Measurements from ENCODE around the gene GALNT13. TPM values are rescaled to one million over a fixed set of nuclear protein-coding genes. Genes with fewer than 3 reads are reported as not detected.

The GALNT13 gene
- total RNA-seq, 5 donors from 2014 or later (not counting 1 experiment from before 2014, with no cell fraction given), result 0.10 to 0.47 TPM; not detected in 3

GRCh38 chr2:154067124-154067523 is 195.4 kb downstream of the GALNT13 start:
- Histone ChIP-seq H3K27me3 (replicated peaks in 1 of 2; ENCODE audit: control insufficient read depth in 2 of 2, extremely low read depth in 1 of 2, insufficient read depth in 2 of 2, low read length in 1 of 2) (no peaks in the 10 kb centered on the region), H3K36me3 (ENCODE audit: control insufficient read depth in 2 of 2, extremely low read depth in 1 of 2, insufficient read depth in 1 of 2, low read length in 1 of 2) (no peaks in the 10 kb centered on the region), H3K4me3 (ENCODE audit: control insufficient read depth in 1 of 2, extremely low read depth in 1 of 2, low read length in 1 of 2) (no peak overlapping the region), H3K27ac (ENCODE audit: low read length) (no peak overlapping the region), H3K4me1 (ENCODE audit: control insufficient read depth in 1 of 2, extremely low read depth in 1 of 2, insufficient read depth in 2 of 2, low read length in 2 of 2) (no peaks in the 10 kb centered on the region), H3K9me3 (peaks cover 2% of the 10 kb centered on the region)
- ATAC-seq (replicated peaks in 1 of 4), result no peak
- POLR2A ChIA-PET, result no interaction called here
- H3K27me3 Mint-ChIP-seq, result no peaks in the 10 kb centered on the region
- no peak overlapping the region for H3K27ac Mint-ChIP-seq
- peaks cover 15 to 32% (median 20%) of the 10 kb centered on the region in 3 donors for H3K9me3 Mint-ChIP-seq
- no peak overlapping the region for H3K4me3 Mint-ChIP-seq
- H3K4me1 Mint-ChIP-seq, result no peaks in the 10 kb centered on the region
- no peak for DNase-seq
- CTCF ChIA-PET, result no interaction called here
- H3K36me3 Mint-ChIP-seq, result no peaks in the 10 kb centered on the region

- H3K9me3 ChIP-seq, result no peaks in the 10 kb centered on the region
- ChIA-PET POLR2A (no interaction called here), CTCF (no interaction called here)
- Mint-ChIP-seq H3K36me3 (no peaks in the 10 kb centered on the region), H3K9me3 (peaks cover 3 to 10% (median 10%) of the 10 kb centered on the region in 3 donors), H3K27ac (no peak overlapping the region), H3K4me3 (no peak overlapping the region), H3K27me3 (no peaks in the 10 kb centered on the region), H3K4me1 (no peaks in the 10 kb centered on the region)
- no peaks in the 10 kb centered on the region for H3K4me1 ChIP-seq (ENCODE audit: control insufficient read depth in 1 of 2, extremely low read depth in 1 of 2, insufficient read depth in 2 of 2, low read length in 2 of 2)
- no peak for ATAC-seq (replicated peaks in 1 of 4)
- no CpG with 5 or more reads among the region's 1 CpG for whole genome bisulfite sequencing (ENCODE audit: insufficient coverage)
- H3K27ac ChIP-seq (ENCODE audit: low read length), result no peak overlapping the region
- no peaks in the 10 kb centered on the region for H3K27me3 ChIP-seq (replicated peaks in 1 of 2; ENCODE audit: control insufficient read depth in 2 of 2, extremely low read depth in 1 of 2, insufficient read depth in 2 of 2, low read length in 1 of 2)
- no peak overlapping the region for H3K4me3 ChIP-seq (ENCODE audit: control insufficient read depth in 1 of 2, extremely low read depth in 1 of 2, low read length in 1 of 2)
- no peak for DNase-seq
- H3K36me3 ChIP-seq (ENCODE audit: control insufficient read depth in 2 of 2, extremely low read depth in 1 of 2, insufficient read depth in 1 of 2, low read length in 1 of 2), result no peaks in the 10 kb centered on the region
Observed at GRCh38 chr2:154078926-154079325, 207.2 kb downstream of the GALNT13 start.

- no peaks in the 10 kb centered on the region for H3K27me3 Mint-ChIP-seq
- Histone ChIP-seq H3K4me3 (ENCODE audit: control insufficient read depth in 1 of 2, extremely low read depth in 1 of 2, low read length in 1 of 2) (no peak overlapping the region), H3K36me3 (ENCODE audit: control insufficient read depth in 2 of 2, extremely low read depth in 1 of 2, insufficient read depth in 1 of 2, low read length in 1 of 2) (no peaks in the 10 kb centered on the region), H3K4me1 (ENCODE audit: control insufficient read depth in 1 of 2, extremely low read depth in 1 of 2, insufficient read depth in 2 of 2, low read length in 2 of 2) (no peaks in the 10 kb centered on the region), H3K27ac (ENCODE audit: low read length) (no peak overlapping the region), H3K27me3 (replicated peaks in 1 of 2; ENCODE audit: control insufficient read depth in 2 of 2, extremely low read depth in 1 of 2, insufficient read depth in 2 of 2, low read length in 1 of 2) (no peaks in the 10 kb centered on the region), H3K9me3 (no peaks in the 10 kb centered on the region)
- DNase-seq, result no peak
- no peaks in the 10 kb centered on the region for H3K4me1 Mint-ChIP-seq
- no peak for ATAC-seq (replicated peaks in 1 of 4)
- no peak overlapping the region for H3K4me3 Mint-ChIP-seq
- CTCF ChIA-PET, result no interaction called here
- no peak overlapping the region for H3K27ac Mint-ChIP-seq
- POLR2A ChIA-PET, result no interaction called here
- 86% methylated on average over 1 of the region's 2 CpGs for WGBS (ENCODE audit: insufficient coverage)
- no peaks in the 10 kb centered on the region for H3K36me3 Mint-ChIP-seq
- peaks cover 3 to 11% (median 4%) of the 10 kb centered on the region in 3 donors for H3K9me3 Mint-ChIP-seq
Observed at GRCh38 chr2:154092571-154092970, 220.8 kb downstream of the GALNT13 start.

- ChIA-PET POLR2A (no interaction called here), CTCF (no interaction called here)
- Histone ChIP-seq H3K9me3 (no peaks in the 10 kb centered on the region), H3K27ac (ENCODE audit: low read length) (no peak overlapping the region), H3K4me1 (ENCODE audit: control insufficient read depth in 1 of 2, extremely low read depth in 1 of 2, insufficient read depth in 2 of 2, low read length in 2 of 2) (no peaks in the 10 kb centered on the region), H3K4me3 (ENCODE audit: control insufficient read depth in 1 of 2, extremely low read depth in 1 of 2, low read length in 1 of 2) (no peak overlapping the region), H3K27me3 (replicated peaks in 1 of 2; ENCODE audit: control insufficient read depth in 2 of 2, extremely low read depth in 1 of 2, insufficient read depth in 2 of 2, low read length in 1 of 2) (no peaks in the 10 kb centered on the region), H3K36me3 (ENCODE audit: control insufficient read depth in 2 of 2, extremely low read depth in 1 of 2, insufficient read depth in 1 of 2, low read length in 1 of 2) (no peaks in the 10 kb centered on the region)
- 57% methylated on average over 1 of the region's 2 CpGs for WGBS (ENCODE audit: insufficient coverage)
- DNase-seq (no peak), ATAC-seq (replicated peaks in 1 of 4) (no peak)
- H3K27me3 Mint-ChIP-seq, result no peaks in the 10 kb centered on the region
- no peaks in the 10 kb centered on the region for H3K36me3 Mint-ChIP-seq
- no peak overlapping the region for H3K4me3 Mint-ChIP-seq
- H3K4me1 Mint-ChIP-seq, result no peaks in the 10 kb centered on the region
- no peak overlapping the region for H3K27ac Mint-ChIP-seq
- peaks cover 3 to 11% (median 6%) of the 10 kb centered on the region in 3 donors for H3K9me3 Mint-ChIP-seq
Observed at GRCh38 chr2:154093856-154094255, 222.1 kb downstream of the GALNT13 start.

- CTCF ChIA-PET, result no interaction called here
Observed at GRCh38 chr2:154097833-154098398, 226.2 kb downstream of the GALNT13 start.

GRCh38 chr2:154120706-154121105 is 249.0 kb downstream of the GALNT13 start:
- Mint-ChIP-seq H3K27me3 (no peaks in the 10 kb centered on the region), H3K4me3 (no peak overlapping the region), H3K9me3 (peaks cover 18 to 35% (median 23%) of the 10 kb centered on the region in 3 donors), H3K4me1 (no peaks in the 10 kb centered on the region), H3K27ac (no peak overlapping the region), H3K36me3 (no peaks in the 10 kb centered on the region)
- Histone ChIP-seq H3K27ac (ENCODE audit: low read length) (no peak overlapping the region), H3K27me3 (replicated peaks in 1 of 2; ENCODE audit: control insufficient read depth in 2 of 2, extremely low read depth in 1 of 2, insufficient read depth in 2 of 2, low read length in 1 of 2) (no peaks in the 10 kb centered on the region), H3K9me3 (no peaks in the 10 kb centered on the region), H3K4me3 (ENCODE audit: control insufficient read depth in 1 of 2, extremely low read depth in 1 of 2, low read length in 1 of 2) (no peak overlapping the region), H3K36me3 (ENCODE audit: control insufficient read depth in 2 of 2, extremely low read depth in 1 of 2, insufficient read depth in 1 of 2, low read length in 1 of 2) (no peaks in the 10 kb centered on the region), H3K4me1 (ENCODE audit: control insufficient read depth in 1 of 2, extremely low read depth in 1 of 2, insufficient read depth in 2 of 2, low read length in 2 of 2) (no peaks in the 10 kb centered on the region)
- DNase-seq (no peak), ATAC-seq (replicated peaks in 1 of 4) (no peak)
- no CpG with 5 or more reads among the region's 2 CpGs for WGBS (ENCODE audit: insufficient coverage)
- ChIA-PET CTCF (no interaction called here), POLR2A (no interaction called here)

More at GRCh38 chr2:154097833-154098398, 226.2 kb downstream of the GALNT13 start:
- ATAC-seq (replicated peaks in 1 of 4), result no peak
- POLR2A ChIA-PET, result no interaction called here
- no peaks in the 10 kb centered on the region for H3K27me3 Mint-ChIP-seq
- no peaks in the 10 kb centered on the region for H3K27me3 ChIP-seq (replicated peaks in 1 of 2; ENCODE audit: control insufficient read depth in 2 of 2, extremely low read depth in 1 of 2, insufficient read depth in 2 of 2, low read length in 1 of 2)
- H3K9me3 Mint-ChIP-seq, result peaks cover 12 to 20% (median 19%) of the 10 kb centered on the region in 3 donors
- no peak overlapping the region for H3K27ac ChIP-seq (ENCODE audit: low read length)
- no peaks in the 10 kb centered on the region for H3K36me3 Mint-ChIP-seq
- H3K4me3 Mint-ChIP-seq, result no peak overlapping the region
- no peak overlapping the region for H3K4me3 ChIP-seq (ENCODE audit: control insufficient read depth in 1 of 2, extremely low read depth in 1 of 2, low read length in 1 of 2)
- H3K27ac Mint-ChIP-seq, result no peak overlapping the region
- no peaks in the 10 kb centered on the region for H3K4me1 Mint-ChIP-seq
- no peaks in the 10 kb centered on the region for H3K36me3 ChIP-seq (ENCODE audit: control insufficient read depth in 2 of 2, extremely low read depth in 1 of 2, insufficient read depth in 1 of 2, low read length in 1 of 2)
- no peaks in the 10 kb centered on the region for H3K9me3 ChIP-seq
- H3K4me1 ChIP-seq (ENCODE audit: control insufficient read depth in 1 of 2, extremely low read depth in 1 of 2, insufficient read depth in 2 of 2, low read length in 2 of 2), result no peaks in the 10 kb centered on the region
- DNase-seq, result no peak
- 67% methylated on average over 1 of the region's 4 CpGs for WGBS (ENCODE audit: insufficient coverage)

- Mint-ChIP-seq H3K9me3 (peaks cover 4 to 8% (median 7%) of the 10 kb centered on the region in 3 donors), H3K27ac (no peak overlapping the region), H3K36me3 (no peaks in the 10 kb centered on the region), H3K27me3 (no peaks in the 10 kb centered on the region), H3K4me1 (no peaks in the 10 kb centered on the region), H3K4me3 (no peak overlapping the region)
- DNase-seq (no peak), ATAC-seq (replicated peaks in 1 of 4) (no peak)
- no peaks in the 10 kb centered on the region for H3K4me1 ChIP-seq (ENCODE audit: control insufficient read depth in 1 of 2, extremely low read depth in 1 of 2, insufficient read depth in 2 of 2, low read length in 2 of 2)
- H3K36me3 ChIP-seq (ENCODE audit: control insufficient read depth in 2 of 2, extremely low read depth in 1 of 2, insufficient read depth in 1 of 2, low read length in 1 of 2), result no peaks in the 10 kb centered on the region
- ChIA-PET POLR2A (no interaction called here), CTCF (interaction anchor here in 1 of 2 donors (0.7 kb wide), 1 partner anchor 60 kb away, joined by 3 read pairs; no protein-coding TSS in a partner anchor)
- H3K27me3 ChIP-seq (replicated peaks in 1 of 2; ENCODE audit: control insufficient read depth in 2 of 2, extremely low read depth in 1 of 2, insufficient read depth in 2 of 2, low read length in 1 of 2), result no peaks in the 10 kb centered on the region
- no peak overlapping the region for H3K4me3 ChIP-seq (ENCODE audit: control insufficient read depth in 1 of 2, extremely low read depth in 1 of 2, low read length in 1 of 2)
- no peaks in the 10 kb centered on the region for H3K9me3 ChIP-seq
- H3K27ac ChIP-seq (ENCODE audit: low read length), result no peak overlapping the region
Observed at GRCh38 chr2:154125891-154126290, 254.2 kb downstream of the GALNT13 start.
